A172 (cell line): ENCODE results near the gene ZNF577. TPM values are rescaled to one million over a fixed set of nuclear protein-coding genes. Genes with fewer than 3 reads are reported as not detected.

ENCODE experiments used
- DNase-seq: peaks from one replicate; pipeline ENCODE4 v3.0.0-alpha.2; 2015; ENCODE audit warnings: low spot score
- total RNA-seq: library from RNA; depleted of rRNA; stranded (reverse); fragments of >200 nt; shearing (Covaris generic); gene quantifications from 2 replicates; pipeline ENCODE4 v1.2.3, GENCODE V29; 2014; rRNA removed

The ZNF577 gene
- total RNA-seq, 1 experiment from 2014 or later, result 0.19 TPM

- no peak for DNase-seq
These were observed 14.7 kb downstream of the ZNF577 start for GRCh38 chr19:51873097-51873496.

- no peak for DNase-seq
These were observed 25.7 kb downstream of the ZNF577 start for GRCh38 chr19:51861870-51862622.

GRCh38 chr19:51837145-51837544, 50.6 kb downstream of the ZNF577 start:
- DNase-seq, result no peak

- DNase-seq, result no peak
These were observed 57.5 kb downstream of the ZNF577 start for GRCh38 chr19:51830274-51830673.

GRCh38 chr19:51824281-51825005, 63.3 kb downstream of the ZNF577 start:
- DNase-seq, result no peak

- DNase-seq, result no peak
These were observed 64.8 kb downstream of the ZNF577 start for GRCh38 chr19:51822946-51823345.

- DNase-seq, result no peak
These were observed 65.4 kb downstream of the ZNF577 start for GRCh38 chr19:51822325-51822724.

GRCh38 chr19:51821921-51822320, 65.8 kb downstream of the ZNF577 start:
- DNase-seq, result no peak

- DNase-seq, result no peak
These were observed 66.3 kb downstream of the ZNF577 start for GRCh38 chr19:51821456-51821855.

Other genes starting within 250 kb of the ZNF577 start
- gene SIGLEC14, start 241.1 kb downstream of the ZNF577 start, total RNA-seq, result not detected in 2 replicates
- gene SPACA6, start 194.6 kb downstream of the ZNF577 start, total RNA-seq, result 0.52 and 3.2 TPM in 2 replicates
- gene HAS1, start 164.0 kb downstream of the ZNF577 start, total RNA-seq, result not detected in 2 replicates
- gene FPR1, start 136.1 kb downstream of the ZNF577 start, total RNA-seq, result 0.07 TPM in 1 of 2 replicates, not detected in the other
- gene FPR2, start 126.8 kb downstream of the ZNF577 start, total RNA-seq, result not detected in 2 replicates
- gene FPR3, start 92.8 kb downstream of the ZNF577 start, total RNA-seq, result not detected in 2 replicates
- gene ZNF649, start 17.1 kb upstream of the ZNF577 start, total RNA-seq, result 0.78 and 2.4 TPM in 2 replicates
- gene ZNF613, start 39.5 kb upstream of the ZNF577 start, total RNA-seq, result 4.8 and 7.7 TPM in 2 replicates
- gene ZNF350, start 98.9 kb upstream of the ZNF577 start, total RNA-seq, result 7.1 and 7.8 TPM in 2 replicates
- gene ZNF615, start 120.3 kb upstream of the ZNF577 start, total RNA-seq, result 7.9 and 9.3 TPM in 2 replicates
- gene ZNF614, start 140.4 kb upstream of the ZNF577 start, total RNA-seq, result 14.3 and 15.3 TPM in 2 replicates
- 3.5 and 5.0 TPM in 2 replicates for gene ZNF432, start 160.9 kb upstream of the ZNF577 start, total RNA-seq
- 8.3 and 8.6 TPM in 2 replicates for gene ZNF841, start 207.8 kb upstream of the ZNF577 start, total RNA-seq